CD14-positive monocyte (primary cell): Measurements from ENCODE around the gene SLC12A2. TPM values are rescaled to one million over a fixed set of nuclear protein-coding genes. Genes with fewer than 3 reads are reported as not detected.
A peak's percentile ranks its signal among the peaks of the same experiment; 100 is the strongest.

Experiments used
- DNase-seq, 3 donors: peaks; one replicate each; pipeline ENCODE4 v3.0.0-alpha.2; 2011 to 2022
- H2AFZ ChIP-seq: 2 replicates; pipeline ENCODE4 v1.6.0; 2012; ENCODE audit warnings: mild to moderate bottlenecking, low read depth, low read length, inconsistent platforms; ENCODE audit not compliant: insufficient read depth, poor library complexity, severe bottlenecking
- H3K27ac ChIP-seq, 2 donors: 1 replicate in 1 of 2; 2 replicates in 1 of 2; pipeline ENCODE4 v1.5.1; 2012 to 2013; ENCODE audit warnings: low read length in 2 of 2, control low read depth in 1 of 2, inconsistent platforms in 1 of 2, low read depth in 1 of 2, mild to moderate bottlenecking in 1 of 2
- H3K27me3 ChIP-seq, 2 donors: one replicate each; pipeline versions ENCODE4 v1.6.0 to v1.6.1; 2011 to 2013; ENCODE audit warnings: low read length in 2 of 2; ENCODE audit not compliant: control insufficient read depth in 2 of 2, insufficient read depth in 2 of 2
- H3K36me3 ChIP-seq, 2 donors: replicated peaks in 1 of 2; 1 replicate in 1 of 2; 2 replicates in 1 of 2; pipeline versions ENCODE4 v1.5.1 to v1.6.1; 2012 to 2013; ENCODE audit warnings: low read length in 2 of 2, control low read depth in 1 of 2, inconsistent platforms in 1 of 2, mild to moderate bottlenecking in 1 of 2; ENCODE audit not compliant: insufficient read depth in 2 of 2, control insufficient read depth in 1 of 2
- H3K4me1 ChIP-seq, 2 donors: 1 replicate in 1 of 2; 2 replicates in 1 of 2; pipeline versions ENCODE4 v1.5.1 to v1.6.1; 2012 to 2013; ENCODE audit warnings: low read length in 2 of 2, control low read depth in 1 of 2, inconsistent platforms in 1 of 2, mild to moderate bottlenecking in 1 of 2, moderate library complexity in 1 of 2; ENCODE audit not compliant: insufficient read depth in 2 of 2, control insufficient read depth in 1 of 2
- H3K4me2 ChIP-seq: replicated peaks from 2 replicates; pipeline ENCODE3; 2012; ENCODE audit warnings: low read length, moderate library complexity, mild to moderate bottlenecking; ENCODE audit not compliant: poor library complexity, severe bottlenecking; ENCODE audit errors: extremely low read depth
- H3K4me3 ChIP-seq, 3 experiments: fragments of 200-600 bp in 1 of 3; sonication (generic) in 1 of 3; replicated peaks in 1 of 3; 1 replicate in 2 of 3; 2 replicates in 1 of 3; pipeline ENCODE4 v1.5.1; 2011 to 2013; ENCODE audit warnings: low read length in 3 of 3, mild to moderate bottlenecking in 3 of 3, control low read depth in 2 of 3, low read depth in 2 of 3, inconsistent platforms in 1 of 3, moderate library complexity in 1 of 3
- H3K79me2 ChIP-seq: 2 replicates; pipeline ENCODE4 v1.6.0; 2012; ENCODE audit warnings: mild to moderate bottlenecking, control low read depth, inconsistent platforms, low read length, moderate library complexity; ENCODE audit not compliant: insufficient read depth
- H3K9ac ChIP-seq: 2 replicates; pipeline ENCODE4 v1.6.0; 2017; ENCODE audit warnings: low read length, mild to moderate bottlenecking; ENCODE audit not compliant: insufficient read depth, poor library complexity, severe bottlenecking
- H3K9me3 ChIP-seq, 2 donors: replicated peaks in 1 of 2; 1 replicate in 1 of 2; 2 replicates in 1 of 2; pipeline versions ENCODE4 v1.5.1 to v1.6.1; 2012 to 2013; ENCODE audit warnings: low read length in 2 of 2, control low read depth in 1 of 2; ENCODE audit not compliant: control insufficient read depth in 1 of 2, insufficient read depth in 1 of 2
- H4K20me1 ChIP-seq: 2 replicates; pipeline ENCODE4 v1.6.0; 2012; ENCODE audit warnings: mild to moderate bottlenecking, low read length, control low read depth, moderate library complexity; ENCODE audit not compliant: insufficient read depth
- H3K27ac Mint-ChIP-seq, 7 donors: one replicate each; pipeline ENCODE4 v1.8.0; 2020; ENCODE audit warnings: mild to moderate bottlenecking in 7 of 7, mixed read lengths in 7 of 7, moderate library complexity in 6 of 7, inconsistent platforms in 2 of 7
- H3K27me3 Mint-ChIP-seq, 3 donors: one replicate each; pipeline ENCODE4 v1.8.0; 2021 to 2022; ENCODE audit warnings: low read depth in 3 of 3, mild to moderate bottlenecking in 3 of 3, mixed read lengths in 3 of 3, moderate library complexity in 3 of 3, inconsistent platforms in 1 of 3
- H3K36me3 Mint-ChIP-seq, 2 donors: one replicate each; pipeline ENCODE4 v1.8.0; 2020; ENCODE audit warnings: mixed read lengths in 2 of 2, inconsistent platforms in 1 of 2, mild to moderate bottlenecking in 1 of 2
- H3K4me1 Mint-ChIP-seq: one replicate; pipeline ENCODE4 v1.8.0; 2020; ENCODE audit warnings: mild to moderate bottlenecking, mixed read lengths
- H3K4me3 Mint-ChIP-seq, 2 donors: one replicate each; pipeline ENCODE4 v1.8.0; 2020; ENCODE audit warnings: mild to moderate bottlenecking in 2 of 2, mixed read lengths in 2 of 2, moderate library complexity in 1 of 2
- H3K9me3 Mint-ChIP-seq, 7 donors: one replicate each; pipeline ENCODE4 v1.8.0; 2020 to 2022; ENCODE audit warnings: mixed read lengths in 7 of 7, mild to moderate bottlenecking in 6 of 7, moderate library complexity in 6 of 7, inconsistent platforms in 2 of 7
- CTCF ChIP-seq: fragments of 200-600 bp; IDR thresholded peaks from one replicate; pipeline ENCODE4 v1.8.0; 2022; ENCODE audit warnings: antibody characterized with exemption, mild to moderate bottlenecking
- WGBS: methylation state at CpG from one replicate; pipeline ENCODE4 v1.1.5; 2013; ENCODE audit warnings: missing lambda C conversion rate; ENCODE audit not compliant: insufficient coverage; 5-methylcytosine and 5-hydroxymethylcytosine counted together
- intact Hi-C, 2 donors: fragments of 100-400 bp; cut with micrococcal nuclease; formaldehyde crosslinking; loops; one replicate each; pipeline versions ENCODE4 v1.15.0 to v1.15.1; 2023
- polyA plus RNA-seq, 3 donors: library from polyadenylated mRNA; depleted of rRNA in 1 of 3; unstranded in 2 of 3; stranded (reverse) in 1 of 3; fragments of 300-500 nt in 2 of 3; fragments of >200 nt in 1 of 3; fragmentation: Illumina TruSeq in 2 of 3; gene quantifications; 1 replicate in 2 of 3; 2 replicates in 1 of 3; pipeline ENCODE4 v1.2.3, GENCODE V29; 2012 to 2021

SLC12A2 gene
- polyA plus RNA-seq, 3 donors: 1.0 to 1.2 (median 1.0) TPM

GRCh38 chr5:128085413-128085812, 1.8 kb downstream of the SLC12A2 start:
- Histone ChIP-seq H3K27me3 (peaks cover 12 to 16% of the 10 kb centered on the region in 2 donors), H3K9me3 (no peaks in the 10 kb centered on the region), H3K36me3 (no peaks in the 10 kb centered on the region), H3K4me1 (peaks cover 17 to 36% of the 10 kb centered on the region in 2 donors), H3K9ac (no peak overlapping the region), H3K4me3 (peak overlapping the region in 1 of 3 experiments; percentile 83), H3K4me2 (peak overlapping the region; percentile 88), H3K27ac (no peak overlapping the region), H2AFZ (no peak overlapping the region), H3K79me2 (no peaks in the 10 kb centered on the region), H4K20me1 (no peaks in the 10 kb centered on the region)
- peaks cover 0 to 10% of the 10 kb centered on the region in 2 donors for H3K36me3 Mint-ChIP-seq
- no peak for DNase-seq
- no peak overlapping the region for H3K27ac Mint-ChIP-seq
- intact Hi-C loops: no loop called here
- H3K27me3 Mint-ChIP-seq: peaks cover 17 to 22% (median 21%) of the 10 kb centered on the region in 3 donors
- TF ChIP-seq CTCF: no peak
- peaks cover 34% of the 10 kb centered on the region for H3K4me1 Mint-ChIP-seq
- H3K9me3 Mint-ChIP-seq: peaks cover 0 to 2% (median 0%) of the 10 kb centered on the region in 7 donors
- WGBS: no CpG with 5 or more reads among the region's 4 CpGs
- H3K4me3 Mint-ChIP-seq: peak overlapping the region; percentile 86 to 94

DNA sequence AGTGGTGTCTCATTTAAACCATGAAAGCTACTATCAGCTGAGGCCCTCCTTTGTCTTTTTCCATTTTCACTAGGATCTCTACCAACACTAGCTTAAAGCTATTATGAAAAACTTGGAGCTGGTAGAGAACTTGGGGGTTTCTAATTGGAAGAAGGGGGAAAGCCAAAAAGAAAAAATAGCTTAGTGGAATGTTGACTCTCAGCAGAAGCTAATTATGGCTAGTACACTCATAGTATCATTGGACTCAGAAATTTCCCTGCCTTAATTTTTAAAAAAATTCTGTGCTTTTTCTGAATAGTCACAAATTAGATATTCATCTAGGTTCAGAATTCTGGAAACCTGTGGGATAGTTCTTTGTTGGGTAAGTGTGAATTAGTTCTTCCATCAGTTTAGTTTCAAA, 8.0 kb downstream of the SLC12A2 start:
- H3K9me3 Mint-ChIP-seq: peaks cover under 1 to 4% (median 2%) of the 10 kb centered on the region in 7 donors
- no peak overlapping the region for H3K27ac Mint-ChIP-seq
- intact Hi-C loops: no loop called here
- H3K4me1 Mint-ChIP-seq: no peaks in the 10 kb centered on the region
- H4K20me1 ChIP-seq: no peaks in the 10 kb centered on the region
- no peaks in the 10 kb centered on the region for H3K79me2 ChIP-seq
- H3K36me3 ChIP-seq: no peaks in the 10 kb centered on the region
- H3K4me3 ChIP-seq: no peak overlapping the region
- H3K4me1 ChIP-seq: no peaks in the 10 kb centered on the region
- no peaks in the 10 kb centered on the region for H3K27me3 ChIP-seq
- DNase-seq: no peak
- H3K27me3 Mint-ChIP-seq: peaks cover 0 to 6% (median 3%) of the 10 kb centered on the region in 3 donors
- H3K4me2 ChIP-seq: no peak overlapping the region
- TF ChIP-seq CTCF: no peak
- H2AFZ ChIP-seq: no peak overlapping the region
- H3K9me3 ChIP-seq: no peaks in the 10 kb centered on the region
- peaks cover 2 to 3% of the 10 kb centered on the region in 2 donors for H3K36me3 Mint-ChIP-seq
- no peak overlapping the region for H3K9ac ChIP-seq
- no peak overlapping the region for H3K27ac ChIP-seq
- H3K4me3 Mint-ChIP-seq: no peak overlapping the region
